Liver (tissue), 9 donors: ENCODE data around the gene ARHGAP27. TPM values are rescaled to one million over a fixed set of nuclear protein-coding genes. Genes with fewer than 3 reads are reported as not detected.

Experiments used
- DNase-seq: peaks from one replicate; pipeline ENCODE4 v3.0.0-alpha.2; 2017; ENCODE audit warnings: low spot score
- H3K27ac ChIP-seq, 2 donors: one replicate each; pipeline ENCODE4 v1.7.0; 2013; ENCODE audit warnings: inconsistent platforms in 2 of 2, low read length in 2 of 2, control low read depth in 1 of 2, low read depth in 1 of 2, mild to moderate bottlenecking in 1 of 2
- H3K27me3 ChIP-seq, 4 donors: one replicate each; pipeline versions ENCODE4 v1.6.1 to v1.7.0; 2013; ENCODE audit warnings: low read length in 3 of 4, inconsistent platforms in 1 of 4, mild to moderate bottlenecking in 1 of 4, moderate library complexity in 1 of 4; ENCODE audit not compliant: control insufficient read depth in 4 of 4, insufficient read depth in 4 of 4
- H3K36me3 ChIP-seq, 4 donors: one replicate each; pipeline versions ENCODE4 v1.6.1 to v1.7.0; 2013; ENCODE audit warnings: low read length in 3 of 4, mild to moderate bottlenecking in 3 of 4, low read depth in 1 of 4, moderate library complexity in 1 of 4; ENCODE audit not compliant: control insufficient read depth in 4 of 4, insufficient read depth in 3 of 4
- H3K4me1 ChIP-seq, 4 donors: one replicate each; pipeline versions ENCODE4 v1.6.1 to v1.7.0; 2013; ENCODE audit warnings: low read length in 3 of 4, mild to moderate bottlenecking in 3 of 4, moderate library complexity in 1 of 4; ENCODE audit not compliant: control insufficient read depth in 4 of 4, insufficient read depth in 4 of 4
- H3K4me3 ChIP-seq, 3 donors: one replicate each; pipeline versions ENCODE4 v1.6.1 to v1.7.0; 2013; ENCODE audit warnings: low read length in 3 of 3, control low read depth in 1 of 3, low read depth in 1 of 3, mild to moderate bottlenecking in 1 of 3
- H3K9ac ChIP-seq, 2 donors: one replicate each; pipeline ENCODE4 v1.7.0; 2013; ENCODE audit warnings: low read length in 2 of 2, mild to moderate bottlenecking in 2 of 2, moderate library complexity in 2 of 2, control low read depth in 1 of 2, low read depth in 1 of 2
- H3K9me3 ChIP-seq, 4 donors: one replicate each; pipeline versions ENCODE4 v1.6.1 to v1.7.0; 2013; ENCODE audit warnings: low read length in 3 of 4; ENCODE audit not compliant: control insufficient read depth in 4 of 4
- ATF3 ChIP-seq: IDR thresholded peaks from 2 replicates; pipeline ENCODE4 v1.6.1; 2016; ENCODE audit warnings: antibody characterized with exemption
- CTCF ChIP-seq: fragments of 150-350 bp; IDR thresholded peaks from 2 replicates; pipeline ENCODE4 v1.5.1; 2017; ENCODE audit warnings: improper control_type of control experiment, low read depth, low read length; ENCODE audit not compliant: missing input control
- EGR1 ChIP-seq, 2 donors: IDR thresholded peaks; 2 replicates each; pipeline ENCODE4 v1.6.1; 2016 to 2018; ENCODE audit warnings: antibody characterized with exemption in 2 of 2, low read depth in 2 of 2
- FOXA1 ChIP-seq: IDR thresholded peaks from 2 replicates; pipeline ENCODE4 v1.6.1; 2016; ENCODE audit warnings: antibody characterized with exemption
- FOXA2 ChIP-seq: IDR thresholded peaks from 2 replicates; pipeline ENCODE4 v1.6.1; 2016; ENCODE audit warnings: antibody characterized with exemption
- GABPA ChIP-seq, 2 donors: IDR thresholded peaks in 1 of 2; conservative IDR thresholded peaks in 1 of 2; 2 replicates each; pipeline ENCODE4 v1.6.1; 2016; ENCODE audit warnings: antibody characterized with exemption in 2 of 2, mild to moderate bottlenecking in 1 of 2, moderate library complexity in 1 of 2
- HNF4A ChIP-seq, 2 donors: conservative IDR thresholded peaks; 2 replicates each; pipeline ENCODE4 v1.6.1; 2016; ENCODE audit warnings: antibody characterized with exemption in 2 of 2, mild to moderate bottlenecking in 2 of 2
- HNF4G ChIP-seq: IDR thresholded peaks from 2 replicates; pipeline ENCODE4 v1.6.1; 2016; ENCODE audit warnings: antibody characterized with exemption
- JUND ChIP-seq, 2 donors: IDR thresholded peaks; 2 replicates each; pipeline ENCODE4 v1.6.1; 2016; ENCODE audit warnings: antibody characterized with exemption in 2 of 2
- MAX ChIP-seq: IDR thresholded peaks from 2 replicates; pipeline ENCODE4 v1.6.1; 2016; ENCODE audit warnings: antibody characterized with exemption
- NR2F2 ChIP-seq: IDR thresholded peaks from 2 replicates; pipeline ENCODE4 v1.6.1; 2016; ENCODE audit warnings: antibody characterized with exemption
- RAD21 ChIP-seq, 2 donors: IDR thresholded peaks; 2 replicates each; pipeline ENCODE4 v1.6.1; 2016; ENCODE audit warnings: antibody characterized with exemption in 2 of 2, mild to moderate bottlenecking in 2 of 2
- REST ChIP-seq: IDR thresholded peaks from 2 replicates; pipeline ENCODE4 v1.6.1; 2016; ENCODE audit warnings: antibody characterized with exemption, mild to moderate bottlenecking
- RXRA ChIP-seq, 2 donors: IDR thresholded peaks; 2 replicates each; pipeline ENCODE4 v1.6.1; 2017 to 2018; ENCODE audit warnings: antibody characterized with exemption in 2 of 2, mild to moderate bottlenecking in 1 of 2
- SP1 ChIP-seq: IDR thresholded peaks from 2 replicates; pipeline ENCODE4 v1.6.1; 2018; ENCODE audit warnings: antibody characterized with exemption, mild to moderate bottlenecking
- TAF1 ChIP-seq: conservative IDR thresholded peaks from 2 replicates; pipeline ENCODE4 v1.6.1; 2016; ENCODE audit warnings: antibody characterized with exemption, mild to moderate bottlenecking
- YY1 ChIP-seq: IDR thresholded peaks from 2 replicates; pipeline ENCODE4 v1.6.1; 2016; ENCODE audit warnings: antibody characterized with exemption, mild to moderate bottlenecking
- ZBTB33 ChIP-seq: IDR thresholded peaks from 2 replicates; pipeline ENCODE4 v1.6.1; 2016; ENCODE audit warnings: antibody characterized with exemption
- WGBS: extraction: QIAGEN DNeasy Blood & Tissue Kit; methylation state at CpG from one replicate; pipeline ENCODE4 v1.1.7; 2013; 5-methylcytosine and 5-hydroxymethylcytosine counted together
- polyA plus RNA-seq, 2 donors: library from polyadenylated mRNA; stranded (reverse) in 1 of 2; unstranded in 1 of 2; fragments of 200-250 nt in 1 of 2; fragments of >200 nt in 1 of 2; fragmentation: Nextera tagmentation in 1 of 2; extraction: Ambion mirVana in 1 of 2; gene quantifications; one replicate each; pipeline versions ENCODE4 v1.2.1 to v1.2.3, GENCODE V29; 2013 to 2015
- total RNA-seq, 2 donors: library from RNA; depleted of rRNA; stranded (reverse); fragments of >200 nt; gene quantifications; one replicate each; pipeline ENCODE4 v1.2.3, GENCODE V29; 2014
- donor health status: healthy.
- donor health status: healthy.
- donor health status: healthy.
- donor health status: healthy.
- donor health status: healthy.

Gene ARHGAP27
- total and polyA plus RNA-seq, 4 donors, result 1.8 to 10.9 (median 7.8) TPM

- no peak for DNase-seq
- H3K4me3 ChIP-seq, result no peak overlapping the region
- H3K36me3 ChIP-seq, result no peaks in the 10 kb centered on the region
- TF ChIP-seq TAF1 (no peak), HNF4G (no peak), FOXA1 (no peak), GABPA (IDR thresholded peaks at IDR 0.05 in 1 of 2, conservative IDR thresholded peaks at IDR 0.05 in 1 of 2) (no peak)
- no peaks in the 10 kb centered on the region for H3K27me3 ChIP-seq
- 80% methylated on average over 8 of the region's 8 CpGs for WGBS
- H3K9me3 ChIP-seq, result no peaks in the 10 kb centered on the region
- H3K27ac ChIP-seq, result no peak overlapping the region
- no peak overlapping the region for H3K9ac ChIP-seq
- H3K4me1 ChIP-seq, result peaks cover 0 to 12% (median 9%) of the 10 kb centered on the region in 4 donors
Measured at GRCh38 chr17:45423304-45423974, 9.2 kb downstream of the ARHGAP27 start.

- 83% methylated on average over 10 of the region's 10 CpGs for WGBS
- Histone ChIP-seq H3K27me3 (no peaks in the 10 kb centered on the region), H3K36me3 (no peaks in the 10 kb centered on the region), H3K9ac (no peak overlapping the region), H3K4me1 (no peaks in the 10 kb centered on the region), H3K4me3 (no peak overlapping the region), H3K9me3 (no peaks in the 10 kb centered on the region), H3K27ac (no peak overlapping the region)
- TF ChIP-seq YY1, result no peak
- TF ChIP-seq NR2F2, result no peak
- TF ChIP-seq ZBTB33, result no peak
- TF ChIP-seq MAX, result no peak
- TF ChIP-seq ATF3, result no peak
- no peak for TF ChIP-seq EGR1 (IDR thresholded peaks at IDR 0.05; ENCODE audit: low read depth in 2 of 2)
- TF ChIP-seq JUND (IDR thresholded peaks at IDR 0.05), result no peak
- no peak for TF ChIP-seq HNF4G
- no peak for TF ChIP-seq CTCF
- no peak for TF ChIP-seq TAF1
- TF ChIP-seq FOXA2, result no peak
- TF ChIP-seq HNF4A (conservative IDR thresholded peaks at IDR 0.05), result no peak
- no peak for TF ChIP-seq RXRA (IDR thresholded peaks at IDR 0.05)
- no peak for TF ChIP-seq SP1
- no peak for TF ChIP-seq REST
- TF ChIP-seq RAD21 (IDR thresholded peaks at IDR 0.05), result no peak
- no peak for TF ChIP-seq GABPA (IDR thresholded peaks at IDR 0.05 in 1 of 2, conservative IDR thresholded peaks at IDR 0.05 in 1 of 2)
- no peak for TF ChIP-seq FOXA1
- DNase-seq, result no peak
Measured at GRCh38 chr17:45414990-45415881, 17.4 kb downstream of the ARHGAP27 start.
